ENCODE results near the gene CCL7.

CCL7 gene

GRCh38 chr17:34248511-34249024 is 21.5 kb upstream of the CCL7 start:
- no peak for DNase-seq

- DNase-seq, result no peak
These were observed 21.0 kb upstream of the CCL7 start for GRCh38 chr17:34249061-34249460.

- no peak for DNase-seq
These were observed 20.5 kb upstream of the CCL7 start for GRCh38 chr17:34249478-34249877.

- no peak for DNase-seq
These were observed 18.8 kb upstream of the CCL7 start for GRCh38 chr17:34251186-34251585.

- DNase-seq, result no peak
These were observed 18.0 kb upstream of the CCL7 start for GRCh38 chr17:34252095-34252443.

- peak; percentile 2 for DNase-seq
These were observed 17.4 kb upstream of the CCL7 start for GRCh38 chr17:34252444-34253138.

- DNase-seq, result no peak
These were observed 16.9 kb upstream of the CCL7 start for GRCh38 chr17:34253139-34253525.

GRCh38 chr17:34254146-34254545 is 15.9 kb upstream of the CCL7 start:
- no peak for DNase-seq

- DNase-seq, result peak; percentile 8
These were observed 15.2 kb upstream of the CCL7 start, which contains the start of gene CCL2 for GRCh38 chr17:34254651-34255380. Gene CCL2, plus strand, starts transcription at chr17:34255285. Its CDS starts 65 bp downstream, at chr17:34255350.

- DNase-seq, result no peak
These were observed 14.7 kb upstream of the CCL7 start for GRCh38 chr17:34255381-34255732.

GRCh38 chr17:34255841-34256240 is 14.2 kb upstream of the CCL7 start:
- DNase-seq, result no peak

GRCh38 chr17:34257299-34257985 is 12.6 kb upstream of the CCL7 start:
- DNase-seq, result no peak

- DNase-seq, result no peak
These were observed 12.1 kb upstream of the CCL7 start for GRCh38 chr17:34257986-34258326.

- no peak for DNase-seq
These were observed 10.9 kb upstream of the CCL7 start for GRCh38 chr17:34259146-34259545.

GRCh38 chr17:34260861-34261260 is 9.2 kb upstream of the CCL7 start:
- DNase-seq, result no peak

- no peak for DNase-seq
These were observed 8.3 kb upstream of the CCL7 start for GRCh38 chr17:34261568-34262337.

- no peak for DNase-seq
These were observed 4.3 kb upstream of the CCL7 start for GRCh38 chr17:34265711-34266110.

- DNase-seq, result peak; percentile 2
These were observed 5.9 kb downstream of the CCL7 start for GRCh38 chr17:34275881-34276280.

GRCh38 chr17:34276826-34277225 is 6.8 kb downstream of the CCL7 start:
- DNase-seq, result no peak

GRCh38 chr17:34283571-34283970 is 13.6 kb downstream of the CCL7 start:
- DNase-seq, result no peak

GRCh38 chr17:34285286-34285792 is 15.3 kb downstream of the CCL7 start, which contains the start of gene CCL11:
Gene CCL11, plus strand, starts transcription at chr17:34285742. Its CDS starts 67 bp downstream, at chr17:34285809.
- no peak for DNase-seq

- no peak for DNase-seq
These were observed 17.9 kb downstream of the CCL7 start for GRCh38 chr17:34287875-34288274.

GRCh38 chr17:34290586-34290985 is 20.6 kb downstream of the CCL7 start:
- no peak for DNase-seq

Measured in NCI-H2029 treated with DMSO at 0.1 percent for 48 hours (cell line).